Epithelial cell of esophagus (primary cell): Measurements from ENCODE around the gene MAU2.

Source experiments
- DNase-seq: peaks from one replicate; pipeline ENCODE4 v3.0.0; 2010; ENCODE audit warnings: low read depth
- H3K4me3 ChIP-seq: 2 replicates; pipeline ENCODE4 v1.5.1; 2011; ENCODE audit warnings: mild to moderate bottlenecking, low read length, control low read depth
- TF ChIP-seq, protein P1 (sequence below): IDR thresholded peaks from 2 replicates; pipeline ENCODE4 v1.5.1; 2011; ENCODE audit warnings: low read depth, mild to moderate bottlenecking, low read length, control low read depth, inconsistent platforms; ENCODE audit not compliant: insufficient read depth; ENCODE audit errors: missing control alignments

MAU2 gene

DNA sequence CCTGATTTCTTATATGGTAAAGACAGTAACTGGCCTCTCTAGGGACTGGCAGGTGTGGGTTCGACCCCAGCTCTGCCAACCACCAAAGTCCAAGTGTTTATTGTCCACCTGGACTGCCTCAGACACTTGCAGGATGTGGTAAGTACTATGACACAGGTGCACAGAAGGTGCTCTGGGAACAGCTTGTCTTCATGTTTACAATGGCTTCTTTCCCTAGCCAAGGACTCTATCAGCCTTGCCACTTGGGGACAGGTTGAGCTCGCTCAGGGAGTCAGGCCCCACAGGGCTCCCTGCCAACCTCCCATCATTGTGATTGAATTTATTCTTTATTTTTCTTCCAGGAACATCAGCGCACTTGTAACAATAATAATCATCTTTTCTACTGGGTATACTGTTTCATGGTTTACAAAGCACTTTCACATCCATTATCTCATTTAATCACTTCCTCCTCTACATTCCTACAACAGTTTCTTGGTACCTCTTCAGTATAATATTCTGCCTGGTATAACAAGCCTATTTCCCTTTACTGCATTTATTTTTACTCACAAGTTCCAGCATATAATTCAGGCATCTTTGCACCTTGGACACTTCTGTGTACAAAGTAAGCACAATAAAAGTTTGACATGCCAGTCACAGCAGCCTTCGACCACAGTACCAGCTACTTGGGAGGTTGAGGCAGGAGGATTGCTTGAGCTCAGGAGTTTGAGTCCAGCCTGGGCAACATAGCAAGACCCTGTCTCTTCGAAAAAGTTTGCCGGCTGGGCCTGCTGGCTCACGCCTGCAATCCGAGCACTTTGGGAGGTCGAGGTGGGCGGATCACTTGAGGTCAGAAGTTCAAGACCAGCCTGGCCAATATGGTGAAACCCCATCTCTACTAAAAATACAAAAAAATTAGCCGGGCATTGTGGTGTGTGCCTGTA is 60.6 kb downstream of the MAU2 start:
- no peak overlapping the region for H3K4me3 ChIP-seq
- TF ChIP-seq, protein P1, sequence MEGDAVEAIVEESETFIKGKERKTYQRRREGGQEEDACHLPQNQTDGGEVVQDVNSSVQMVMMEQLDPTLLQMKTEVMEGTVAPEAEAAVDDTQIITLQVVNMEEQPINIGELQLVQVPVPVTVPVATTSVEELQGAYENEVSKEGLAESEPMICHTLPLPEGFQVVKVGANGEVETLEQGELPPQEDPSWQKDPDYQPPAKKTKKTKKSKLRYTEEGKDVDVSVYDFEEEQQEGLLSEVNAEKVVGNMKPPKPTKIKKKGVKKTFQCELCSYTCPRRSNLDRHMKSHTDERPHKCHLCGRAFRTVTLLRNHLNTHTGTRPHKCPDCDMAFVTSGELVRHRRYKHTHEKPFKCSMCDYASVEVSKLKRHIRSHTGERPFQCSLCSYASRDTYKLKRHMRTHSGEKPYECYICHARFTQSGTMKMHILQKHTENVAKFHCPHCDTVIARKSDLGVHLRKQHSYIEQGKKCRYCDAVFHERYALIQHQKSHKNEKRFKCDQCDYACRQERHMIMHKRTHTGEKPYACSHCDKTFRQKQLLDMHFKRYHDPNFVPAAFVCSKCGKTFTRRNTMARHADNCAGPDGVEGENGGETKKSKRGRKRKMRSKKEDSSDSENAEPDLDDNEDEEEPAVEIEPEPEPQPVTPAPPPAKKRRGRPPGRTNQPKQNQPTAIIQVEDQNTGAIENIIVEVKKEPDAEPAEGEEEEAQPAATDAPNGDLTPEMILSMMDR, result no peak
- no peak for DNase-seq

DNA sequence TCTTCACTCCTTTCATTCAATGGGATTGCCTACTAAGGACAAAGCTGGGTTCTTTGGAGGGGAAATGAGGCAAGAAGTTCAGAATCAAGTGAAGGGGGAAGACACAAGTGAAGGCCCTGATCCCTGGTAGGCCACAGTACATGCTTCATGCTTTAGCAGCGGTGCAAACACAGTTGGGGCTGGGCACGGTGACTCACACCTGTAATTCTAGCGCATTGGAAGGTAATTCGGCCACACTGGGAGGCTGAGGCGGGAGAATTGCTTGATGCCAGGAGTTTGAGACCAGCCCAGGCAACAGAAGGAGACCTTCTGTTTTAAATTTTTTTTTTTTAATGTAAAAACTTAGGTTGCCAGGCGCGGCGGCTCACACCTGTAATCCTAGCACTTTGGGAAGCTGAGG is 61.5 kb downstream of the MAU2 start:
- DNase-seq, result no peak
- H3K4me3 ChIP-seq, result no peak overlapping the region
- TF ChIP-seq, protein P1, result no peak

DNA sequence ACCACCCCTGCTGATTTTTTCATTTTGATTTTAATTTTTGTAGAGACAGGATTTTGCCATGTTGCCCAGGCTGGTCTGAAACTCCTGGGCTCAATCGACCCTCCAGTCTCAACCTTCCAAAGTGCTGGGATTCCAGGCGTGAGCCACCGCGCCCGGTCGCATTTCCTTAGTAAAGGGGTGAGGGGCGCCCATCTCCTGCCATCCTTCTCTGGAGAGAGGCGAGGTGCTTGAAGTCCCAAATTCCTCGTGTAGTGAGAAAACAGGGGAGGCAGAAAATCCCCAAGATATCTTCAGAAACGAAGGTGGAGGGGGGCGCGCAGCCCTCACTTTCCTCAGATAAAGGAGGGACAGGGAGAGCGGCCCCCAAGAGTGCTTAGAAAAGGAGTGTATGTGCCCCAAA is 63.9 kb downstream of the MAU2 start:
- TF ChIP-seq, protein P1, result no peak
- H3K4me3 ChIP-seq, result peak overlapping the region; percentile 56

DNA sequence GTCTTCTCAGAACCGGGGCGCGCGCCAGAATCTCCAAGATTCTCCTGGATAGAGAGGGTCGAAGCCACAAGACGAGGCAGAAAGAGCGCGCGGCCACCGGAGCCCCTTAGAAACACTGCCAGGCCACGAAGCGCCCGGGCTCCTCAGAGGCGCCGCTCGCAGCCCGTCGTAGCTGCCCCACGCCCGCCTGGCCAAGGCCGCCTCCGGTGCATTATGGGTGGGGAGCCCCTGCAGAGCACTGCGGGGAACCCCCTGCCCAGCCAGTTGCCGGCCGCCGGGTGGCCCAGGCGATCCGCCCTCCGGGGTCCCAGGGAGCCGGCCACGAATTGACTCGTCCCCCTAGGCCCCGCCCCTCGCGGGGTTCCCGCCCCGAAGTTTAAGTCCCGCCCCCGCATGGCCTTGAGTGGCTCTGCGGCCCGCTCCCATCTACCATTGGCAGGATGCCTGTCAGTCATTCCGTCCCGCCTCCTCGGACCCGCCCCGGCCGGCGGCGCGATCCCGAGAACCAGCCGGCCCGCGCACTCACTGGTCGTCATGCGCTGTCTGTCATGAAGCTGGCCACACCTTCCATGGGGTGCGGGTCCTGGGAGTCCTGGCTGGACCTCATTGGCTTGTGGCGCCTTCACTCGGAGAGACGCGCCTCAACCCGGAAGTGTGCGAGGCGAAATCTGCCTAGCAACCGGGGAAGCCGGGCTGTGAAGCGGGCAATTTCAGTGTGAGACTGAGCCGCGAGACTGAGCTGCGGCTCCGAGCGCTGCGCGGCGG is 64.7 kb downstream of the MAU2 start:
- DNase-seq, result peak; percentile 100
- peak overlapping the region; percentile 85 for H3K4me3 ChIP-seq
- TF ChIP-seq, protein P1, result no peak

More for the DNA sequence above, 63.9 kb downstream of the MAU2 start:
- no peak for DNase-seq

DNA sequence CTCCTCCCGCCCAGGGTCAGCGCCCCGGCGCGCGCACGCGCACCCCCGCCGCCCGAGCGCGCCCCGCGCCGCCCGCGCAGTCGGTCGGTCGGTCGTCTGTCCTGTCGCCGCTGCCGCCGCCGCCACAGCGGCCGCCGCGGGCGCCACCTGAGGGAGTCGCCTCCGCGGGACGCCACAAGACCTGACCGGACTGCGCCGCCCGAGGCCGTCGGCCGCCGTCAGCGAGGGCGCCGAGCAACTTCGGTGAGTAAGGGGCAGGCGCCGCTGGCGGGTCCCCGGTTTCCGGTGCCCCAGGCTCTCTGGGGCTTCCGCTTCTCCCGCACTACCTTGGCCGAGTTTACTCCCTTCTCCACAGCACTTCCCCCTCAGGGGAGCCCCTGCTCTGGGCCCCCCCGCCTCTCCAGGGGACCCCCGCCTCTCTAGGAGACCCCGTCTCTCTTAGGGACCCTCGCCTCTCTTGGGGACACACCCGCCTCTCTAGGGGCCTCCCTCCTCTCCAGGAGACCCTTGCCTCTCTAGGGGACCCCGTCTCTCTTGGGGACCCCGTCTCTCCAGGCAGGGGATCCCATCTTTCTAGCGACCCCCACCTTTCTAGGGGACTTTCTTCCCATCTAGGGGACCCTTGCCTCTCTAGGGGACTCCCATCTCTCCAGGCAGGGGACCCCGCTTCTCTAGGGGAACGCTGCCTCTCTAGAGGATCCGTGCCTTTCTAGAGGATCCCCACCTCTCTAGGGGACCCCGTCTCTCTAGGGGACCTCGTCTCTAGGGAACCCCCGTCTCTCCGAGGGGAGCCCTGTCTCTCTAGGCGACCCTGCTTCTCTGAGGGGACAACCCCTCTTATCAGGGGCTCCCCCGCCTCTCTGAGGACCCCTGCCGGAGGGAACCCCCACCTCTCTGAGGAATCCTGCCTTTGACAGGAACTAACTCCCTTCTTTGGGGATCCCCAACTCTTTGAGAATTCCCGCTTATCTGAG is 65.6 kb downstream of the MAU2 start:
- DNase-seq, result no peak
- H3K4me3 ChIP-seq, result peak overlapping the region; percentile 85
- TF ChIP-seq, protein P1, result peak; percentile 27

DNA sequence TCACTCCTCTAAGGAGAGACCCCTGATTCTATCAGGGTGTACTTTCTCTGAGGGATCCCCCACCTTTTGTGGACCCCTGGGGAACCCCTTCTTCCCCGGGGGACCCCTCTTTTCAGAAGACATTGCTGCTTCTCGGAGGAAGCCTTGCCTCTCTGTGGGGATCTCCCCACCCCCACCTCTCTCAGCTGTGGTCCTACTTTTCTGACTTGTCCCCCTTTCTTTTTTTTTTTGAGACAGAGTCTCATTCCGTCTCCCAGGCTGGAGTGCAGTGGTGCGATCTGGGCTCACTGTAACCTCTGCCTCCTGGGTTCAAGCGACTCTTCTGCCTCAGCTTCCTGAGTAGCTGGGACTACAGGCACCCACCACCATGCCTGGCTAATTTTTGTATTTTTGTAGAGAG is 66.5 kb downstream of the MAU2 start:
- TF ChIP-seq, protein P1, result no peak
- H3K4me3 ChIP-seq, result peak overlapping the region; percentile 85
- no peak for DNase-seq
